GM23338 (cell line): ENCODE data around the gene ERI3. TPM values are rescaled to one million over a fixed set of nuclear protein-coding genes. Genes with fewer than 3 reads are reported as not detected.
"Not testable (repeated sequence)": the region's sequence is repeated elsewhere in the genome, so short reads cannot be mapped to it uniquely, and the experiment has no call there.

ENCODE experiments used
- ATAC-seq: fragments of 200-7000 bp; cut with Tn5 transposase; 3 replicates; pipeline ENCODE4 v1.9.1; 2020
- DNase-seq: peaks from one replicate; pipeline ENCODE4 v3.0.0-alpha.2; 2015; ENCODE audit warnings: low spot score
- H2AFZ ChIP-seq: fragments of 200-600 bp; sonication (generic); 2 replicates; pipeline ENCODE4 v1.8.0; 2016; ENCODE audit warnings: antibody characterized with exemption, mild to moderate bottlenecking, moderate library complexity
- H3F3A ChIP-seq: fragments of 200-600 bp; sonication (generic); replicated peaks from 2 replicates; pipeline ENCODE4 v1.8.0; 2017; ENCODE audit warnings: antibody characterized with exemption, mixed run types, low read depth
- H3K27ac ChIP-seq: fragments of 200-600 bp; sonication (generic); 2 replicates; pipeline ENCODE4 v1.6.1; 2016; ENCODE audit warnings: low read depth
- H3K27me3 ChIP-seq: fragments of 200-600 bp; sonication (generic); 2 replicates; pipeline ENCODE4 v1.8.0; 2016; ENCODE audit warnings: mild to moderate bottlenecking, mixed run types, moderate library complexity; ENCODE audit not compliant: insufficient read depth
- H3K36me3 ChIP-seq: fragments of 200-600 bp; sonication (generic); 2 replicates; pipeline ENCODE4 v1.8.0; 2016; ENCODE audit warnings: mild to moderate bottlenecking; ENCODE audit not compliant: insufficient read depth
- H3K4me1 ChIP-seq: fragments of 200-600 bp; sonication (generic); 2 replicates; pipeline ENCODE4 v1.8.0; 2016; ENCODE audit warnings: mild to moderate bottlenecking, moderate library complexity; ENCODE audit not compliant: insufficient read depth
- H3K4me2 ChIP-seq: fragments of 200-600 bp; sonication (generic); 2 replicates; pipeline ENCODE4 v1.7.1; 2017; ENCODE audit warnings: mixed run types
- H3K4me3 ChIP-seq: fragments of 200-600 bp; sonication (generic); 2 replicates; pipeline ENCODE4 v1.6.1; 2016; ENCODE audit warnings: mixed run types
- H3K79me2 ChIP-seq: fragments of 200-600 bp; sonication (generic); replicated peaks from 2 replicates; pipeline ENCODE4 v1.8.0; 2017; ENCODE audit warnings: mild to moderate bottlenecking; ENCODE audit not compliant: insufficient read depth
- H3K9me2 ChIP-seq: fragments of 200-600 bp; sonication (generic); 2 replicates; pipeline ENCODE4 v1.8.0; 2017; ENCODE audit not compliant: insufficient read depth
- H4K20me1 ChIP-seq: fragments of 200-600 bp; sonication (generic); replicated peaks from 2 replicates; pipeline ENCODE4 v1.8.0; 2017; ENCODE audit warnings: mild to moderate bottlenecking; ENCODE audit not compliant: insufficient read depth
- H3K27ac Mint-ChIP-seq: 2 replicates; pipeline ENCODE4 v1.8.0; 2020; ENCODE audit warnings: inconsistent platforms, mild to moderate bottlenecking, moderate library complexity, mixed read lengths
- H3K27me3 Mint-ChIP-seq: 3 replicates; pipeline ENCODE4 v1.8.0; 2022; ENCODE audit warnings: low read depth, mild to moderate bottlenecking, moderate library complexity, mixed read lengths, inconsistent platforms; ENCODE audit not compliant: insufficient read depth, poor library complexity
- H3K36me3 Mint-ChIP-seq: 3 replicates; pipeline ENCODE4 v1.8.0; 2021; ENCODE audit warnings: low read depth, mild to moderate bottlenecking, inconsistent platforms, moderate library complexity, mixed read lengths
- H3K4me1 Mint-ChIP-seq: 3 replicates; pipeline ENCODE4 v1.8.0; 2020; ENCODE audit warnings: mild to moderate bottlenecking, inconsistent platforms, mixed read lengths
- H3K4me3 Mint-ChIP-seq: 3 replicates; pipeline ENCODE4 v1.8.0; 2021; ENCODE audit warnings: moderate library complexity, mild to moderate bottlenecking, inconsistent platforms, mixed read lengths
- H3K9me3 Mint-ChIP-seq: 3 replicates; pipeline ENCODE4 v1.8.0; 2020; ENCODE audit warnings: moderate library complexity, mild to moderate bottlenecking, inconsistent platforms, mixed read lengths
- CREB1 ChIP-seq: fragments of 250-450 bp; sonication (Bioruptor Pico); IDR thresholded peaks from 2 replicates; pipeline ENCODE4 v1.5.0; 2020; ENCODE audit warnings: low read depth, mild to moderate bottlenecking, moderate library complexity
- CTCF ChIP-seq, 2 experiments: fragments of 200-600 bp in 1 of 2; sonication (generic) in 1 of 2; conservative IDR thresholded peaks; 2 replicates each; pipeline versions ENCODE4 v1.5.1 to v1.6.1; 2016 to 2017; ENCODE audit warnings: antibody characterized with exemption in 2 of 2, low read depth in 2 of 2, mild to moderate bottlenecking in 2 of 2, moderate library complexity in 1 of 2
- ETS1 ChIP-seq: IDR thresholded peaks from 2 replicates; pipeline ENCODE4 v1.6.1; 2016; ENCODE audit warnings: antibody characterized with exemption
- EZH2 ChIP-seq: fragments of 200-600 bp; sonication (generic); IDR thresholded peaks from one replicate; pipeline ENCODE4 v1.8.0; 2017; ENCODE audit warnings: antibody characterized with exemption, mild to moderate bottlenecking, low read depth; ENCODE audit not compliant: unreplicated experiment
- JUNB ChIP-seq: IDR thresholded peaks from one replicate; pipeline ENCODE4 v1.6.1; 2016; ENCODE audit warnings: antibody characterized with exemption; ENCODE audit not compliant: unreplicated experiment
- NANOG ChIP-seq: IDR thresholded peaks from 2 replicates; pipeline ENCODE4 v1.6.1; 2016; ENCODE audit warnings: antibody characterized with exemption, borderline replicate concordance
- POLR2AphosphoS5 ChIP-seq: IDR thresholded peaks from 2 replicates; pipeline ENCODE4 v1.6.1; 2016; ENCODE audit warnings: antibody characterized with exemption, low read depth
- STAT1 ChIP-seq: IDR thresholded peaks from one replicate; pipeline ENCODE4 v1.6.1; 2016; ENCODE audit warnings: antibody characterized with exemption; ENCODE audit not compliant: unreplicated experiment
- ZNF462 ChIP-seq: fragments of 250-450 bp; sonication (Bioruptor Pico); IDR thresholded peaks from 2 replicates; pipeline ENCODE4 v1.5.0; 2020; ENCODE audit warnings: mild to moderate bottlenecking, moderate library complexity
- polyA plus RNA-seq: library from polyadenylated mRNA; unstranded; fragments of >200 nt; fragmentation: Nextera tagmentation; extraction: Ambion mirVana; gene quantifications from 2 replicates; pipeline ENCODE4 v1.2.1, GENCODE V29; 2016
- total RNA-seq: library from RNA; depleted of rRNA; stranded (reverse); fragments of >200 nt; shearing (Covaris generic); gene quantifications from 2 replicates; pipeline ENCODE4 v1.2.3, GENCODE V29; 2014

ERI3 gene
- total and polyA plus RNA-seq, 2 experiments from 2014 or later: 63.0 to 70.1 TPM

GRCh38 chr1:44208226-44208625 lies 146.8 kb downstream of the ERI3 start:
- H3K4me2 ChIP-seq: no peak overlapping the region
- no peak overlapping the region for H3K27ac Mint-ChIP-seq
- H3K36me3 Mint-ChIP-seq: no peaks in the 10 kb centered on the region
- H3K27ac ChIP-seq: no peak overlapping the region
- no peaks in the 10 kb centered on the region; the same call in 2 of the 3 replicates for H3K4me1 Mint-ChIP-seq
- no peak overlapping the region for H3K4me3 Mint-ChIP-seq
- H3K36me3 ChIP-seq: no peaks in the 10 kb centered on the region
- no peak overlapping the region for H2AFZ ChIP-seq
- ATAC-seq: no peak
- H4K20me1 ChIP-seq: no peaks in the 10 kb centered on the region
- H3K9me2 ChIP-seq: no peaks in the 10 kb centered on the region
- peaks cover 7% of the 10 kb centered on the region; the same call in 1 of the 2 replicates for H3K4me1 ChIP-seq
- H3F3A ChIP-seq: no peaks in the 10 kb centered on the region
- DNase-seq: no peak
- H3K4me3 ChIP-seq: no peak overlapping the region
- H3K79me2 ChIP-seq: no peaks in the 10 kb centered on the region
- TF ChIP-seq NANOG: no peak
- TF ChIP-seq CREB1: no peak
- TF ChIP-seq JUNB: no peak
- no peaks in the 10 kb centered on the region for H3K9me3 Mint-ChIP-seq
- H3K27me3 ChIP-seq: peaks cover 11% of the 10 kb centered on the region; the same call in 1 of the 2 replicates
- H3K27me3 Mint-ChIP-seq: peaks cover 4% of the 10 kb centered on the region

- H3K4me3 Mint-ChIP-seq, H3K27ac Mint-ChIP-seq, H4K20me1 ChIP-seq, H3K4me1 ChIP-seq, H2AFZ ChIP-seq, H3K9me3 Mint-ChIP-seq, H3K9me2 ChIP-seq, H3K79me2 ChIP-seq, H3K36me3 ChIP-seq, H3F3A ChIP-seq, H3K36me3 Mint-ChIP-seq, H3K4me2 ChIP-seq, H3K27ac ChIP-seq, H3K4me3 ChIP-seq, H3K27me3 Mint-ChIP-seq, H3K4me1 Mint-ChIP-seq, ATAC-seq, DNase-seq: not testable (repeated sequence)
- peaks cover 11% of the 10 kb centered on the region; the same call in 1 of the 2 replicates for H3K27me3 ChIP-seq
Measured at GRCh38 chr1:44206545-44206944, 148.5 kb downstream of the ERI3 start.

- no peaks in the 10 kb centered on the region for H3F3A ChIP-seq
- no peak for DNase-seq
- H2AFZ ChIP-seq: 0 out of 2 replicates have a peak overlapping the region, but pooled peaks have one; percentile 43
- no peaks in the 10 kb centered on the region for H3K4me1 ChIP-seq
- no peaks in the 10 kb centered on the region for H3K36me3 ChIP-seq
- H3K27ac Mint-ChIP-seq: no peak overlapping the region
- ATAC-seq: peak; percentile 51; the same call in 2 of the 3 replicates
- no peak overlapping the region for H3K27ac ChIP-seq
- no peaks in the 10 kb centered on the region for H4K20me1 ChIP-seq
- H3K36me3 Mint-ChIP-seq: no peaks in the 10 kb centered on the region
- H3K27me3 ChIP-seq: no peaks in the 10 kb centered on the region
- no peak overlapping the region for H3K4me3 ChIP-seq
- H3K27me3 Mint-ChIP-seq: peaks cover 2% of the 10 kb centered on the region
- H3K79me2 ChIP-seq: no peaks in the 10 kb centered on the region
- H3K9me2 ChIP-seq: no peaks in the 10 kb centered on the region
- H3K4me3 Mint-ChIP-seq: no peak overlapping the region
- H3K4me1 Mint-ChIP-seq: no peaks in the 10 kb centered on the region
- no peaks in the 10 kb centered on the region for H3K9me3 Mint-ChIP-seq
- H3K4me2 ChIP-seq: no peak overlapping the region
- TF ChIP-seq CREB1 (no peak), ETS1 (no peak), ZNF462 (CRISPR knock-in tag) (no peak), POLR2AphosphoS5 (no peak), CTCF (conservative IDR thresholded peaks at IDR 0.05; ENCODE audit: low read depth in 2 of 2) (no peak), EZH2 (no peak), STAT1 (no peak)
Measured at GRCh38 chr1:44200336-44200735, 154.7 kb downstream of the ERI3 start.
